Activated naive CD8-positive, alpha-beta T cell treated with anti-CD3 and anti-CD28 coated beads, Interleukin-2, amount 10 ng/mL, durations not matched to agents 7 days and 5 days (primary cell): ENCODE results near the gene B3GALT4. TPM values are rescaled to one million over a fixed set of nuclear protein-coding genes. Genes with fewer than 3 reads are reported as not detected.

ENCODE experiments used
- ATAC-seq: fragments of 150-1000 bp; cut with Tn5 transposase; one replicate; pipeline ENCODE4 v1.10.0; 2021; ENCODE audit warnings: low read depth, moderate library complexity
- POLR2A ChIA-PET: fragments of 350-600 bp; sonication (Branson Sonifier 250); formaldehyde crosslinking; loops from one replicate; lab custom pipeline; 2021; ENCODE audit warnings: antibody characterized with exemption; lab: Charles Lee
- DNase-seq: peaks from one replicate; pipeline ENCODE4 v3.0.0; 2021
- H3K27ac Mint-ChIP-seq: one replicate; pipeline ENCODE4 v1.8.0; 2022; ENCODE audit warnings: mild to moderate bottlenecking, mixed read lengths
- H3K27me3 Mint-ChIP-seq: one replicate; pipeline ENCODE4 v1.8.0; 2022; ENCODE audit warnings: mild to moderate bottlenecking, moderate library complexity, mixed read lengths
- H3K36me3 Mint-ChIP-seq: one replicate; pipeline ENCODE4 v1.8.0; 2021; ENCODE audit warnings: mild to moderate bottlenecking, mixed read lengths
- H3K4me1 Mint-ChIP-seq: one replicate; pipeline ENCODE4 v1.8.0; 2021; ENCODE audit warnings: mixed read lengths
- H3K4me3 Mint-ChIP-seq: one replicate; pipeline ENCODE4 v1.8.0; 2022; ENCODE audit warnings: mild to moderate bottlenecking, moderate library complexity, mixed read lengths
- H3K9me3 Mint-ChIP-seq: one replicate; pipeline ENCODE4 v1.8.0; 2021; ENCODE audit warnings: mixed read lengths
- total RNA-seq, 2 experiments: library from RNA; stranded (reverse); gene quantifications; one replicate each; pipeline ENCODE4 v1.2.3, GENCODE V29; 2021

B3GALT4 gene
- total RNA-seq, 2 experiments from 2014 or later = 32.0 to 35.4 TPM

GRCh38 chr6:33315793-33316602, 39.1 kb downstream of the B3GALT4 start:
- POLR2A ChIA-PET = interaction anchor here (1.1 to 4.0 kb wide), 3 partner anchors 18 to 108 kb away, joined by 3 to 67 read pairs (median 23); partner anchors contain the start of genes RGL2 and RING1
- DNase-seq = no peak
- peak overlapping the region; percentile 98 for H3K4me3 Mint-ChIP-seq

GRCh38 chr6:33316603-33317418, 39.9 kb downstream of the B3GALT4 start:
- no peaks in the 10 kb centered on the region for H3K27me3 Mint-ChIP-seq
- peak overlapping the region; percentile 100 for H3K4me3 Mint-ChIP-seq
- no peaks in the 10 kb centered on the region for H3K9me3 Mint-ChIP-seq
- peak overlapping the region; percentile 71 for H3K27ac Mint-ChIP-seq
- peaks cover 56% of the 10 kb centered on the region for H3K4me1 Mint-ChIP-seq
- peaks cover 54% of the 10 kb centered on the region for H3K36me3 Mint-ChIP-seq
- POLR2A ChIA-PET = interaction anchor here (0.7 to 4.0 kb wide), 12 partner anchors 8 to 472 kb away, joined by 3 to 67 read pairs (median 6); partner anchors contain the start of genes B3GALT4, CUTA, PFDN6 and RGL2
- no peak for DNase-seq
- ATAC-seq = no peak

More at GRCh38 chr6:33315793-33316602, 39.1 kb downstream of the B3GALT4 start:
- peaks cover 52% of the 10 kb centered on the region for H3K36me3 Mint-ChIP-seq
- no peaks in the 10 kb centered on the region for H3K9me3 Mint-ChIP-seq
- H3K27ac Mint-ChIP-seq = peak overlapping the region; percentile 65
- peaks cover 56% of the 10 kb centered on the region for H3K4me1 Mint-ChIP-seq
- ATAC-seq = no peak
- H3K27me3 Mint-ChIP-seq = no peaks in the 10 kb centered on the region

- no peaks in the 10 kb centered on the region for H3K27me3 Mint-ChIP-seq
- no peak for DNase-seq
Observed at GRCh38 chr6:33317419-33317668, 40.4 kb downstream of the B3GALT4 start.

GRCh38 chr6:33317669-33318425, 40.9 kb downstream of the B3GALT4 start, which contains the start of gene ZBTB22:
Gene ZBTB22 (minus strand): TSS chr6:33317744. CDS start chr6:33316916, 828 bp downstream.
- ATAC-seq = peak; percentile 69
- Mint-ChIP-seq H3K4me1 (peaks cover 54% of the 10 kb centered on the region), H3K9me3 (no peaks in the 10 kb centered on the region), H3K27me3 (no peaks in the 10 kb centered on the region), H3K36me3 (peaks cover 53% of the 10 kb centered on the region), H3K4me3 (peak within 1 kb of the TSS; percentile 100), H3K27ac (peak within 1 kb of the TSS; percentile 98)
- POLR2A ChIA-PET = interaction anchor here (0.7 to 4.0 kb wide), 21 partner anchors 9 to 473 kb away, joined by 3 to 67 read pairs (median 5); partner anchors contain the start of genes B3GALT4, CUTA, PFDN6 and RGL2
- peak; percentile 94 for DNase-seq

More at GRCh38 chr6:33317419-33317668, 40.4 kb downstream of the B3GALT4 start:
- ATAC-seq = no peak
- peak overlapping the region; percentile 71 for H3K27ac Mint-ChIP-seq
- POLR2A ChIA-PET = interaction anchor here (0.7 to 4.0 kb wide), 18 partner anchors 9 to 472 kb away, joined by 3 to 67 read pairs (median 6); partner anchors contain the start of genes B3GALT4, CUTA, PFDN6 and RGL2
- H3K36me3 Mint-ChIP-seq = peaks cover 54% of the 10 kb centered on the region
- peak overlapping the region; percentile 100 for H3K4me3 Mint-ChIP-seq
- no peaks in the 10 kb centered on the region for H3K9me3 Mint-ChIP-seq
- peaks cover 57% of the 10 kb centered on the region for H3K4me1 Mint-ChIP-seq

GRCh38 chr6:33318426-33319073, 41.6 kb downstream of the B3GALT4 start:
- Mint-ChIP-seq H3K27me3 (no peaks in the 10 kb centered on the region), H3K9me3 (no peaks in the 10 kb centered on the region), H3K4me3 (peak overlapping the region; percentile 100), H3K36me3 (peaks cover 49% of the 10 kb centered on the region), H3K27ac (peak overlapping the region; percentile 98), H3K4me1 (peaks cover 54% of the 10 kb centered on the region)
- no peak for ATAC-seq
- POLR2A ChIA-PET = interaction anchor here (0.7 to 4.0 kb wide), 15 partner anchors 8 to 350 kb away, joined by 3 to 67 read pairs (median 5); partner anchors contain the start of genes B3GALT4, CUTA, RGL2 and SYNGAP1
- DNase-seq = no peak

GRCh38 chr6:33319939-33320314, 43.0 kb downstream of the B3GALT4 start:
- POLR2A ChIA-PET = interaction anchor here (4.0 kb wide), 1 partner anchor 25 kb away, joined by 67 read pairs; no protein-coding TSS in a partner anchor
- Mint-ChIP-seq H3K36me3 (peaks cover 45% of the 10 kb centered on the region), H3K27me3 (no peaks in the 10 kb centered on the region), H3K4me1 (peaks cover 51% of the 10 kb centered on the region), H3K4me3 (peak overlapping the region; percentile 100), H3K27ac (peak overlapping the region; percentile 67), H3K9me3 (no peaks in the 10 kb centered on the region)
- no peak for DNase-seq
- no peak for ATAC-seq

- Mint-ChIP-seq H3K4me3 (peak overlapping the region; percentile 100), H3K27me3 (no peaks in the 10 kb centered on the region), H3K27ac (peak overlapping the region; percentile 100), H3K9me3 (no peaks in the 10 kb centered on the region), H3K36me3 (peaks cover 45% of the 10 kb centered on the region), H3K4me1 (peaks cover 51% of the 10 kb centered on the region)
- POLR2A ChIA-PET = no interaction called here
- DNase-seq (no peak), ATAC-seq (no peak)
Observed at GRCh38 chr6:33320315-33321181, 43.6 kb downstream of the B3GALT4 start.

GRCh38 chr6:33321227-33321626, 44.3 kb downstream of the B3GALT4 start:
- ATAC-seq = no peak
- DNase-seq = no peak
- Mint-ChIP-seq H3K9me3 (no peaks in the 10 kb centered on the region), H3K4me3 (peak overlapping the region; percentile 100), H3K27me3 (no peaks in the 10 kb centered on the region), H3K4me1 (peaks cover 50% of the 10 kb centered on the region), H3K36me3 (peaks cover 44% of the 10 kb centered on the region), H3K27ac (peak overlapping the region; percentile 100)
- POLR2A ChIA-PET = no interaction called here

GRCh38 chr6:33323623-33323948, 46.7 kb downstream of the B3GALT4 start:
- H3K36me3 Mint-ChIP-seq = peaks cover 34% of the 10 kb centered on the region
- peak overlapping the region; percentile 100 for H3K4me3 Mint-ChIP-seq
- ATAC-seq (no peak), DNase-seq (peak; percentile 53)
- POLR2A ChIA-PET = interaction anchor here (0.5 to 1.8 kb wide), 3 partner anchors 34 to 228 kb away, joined by 3 to 4 read pairs (median 3); partner anchors contain the start of genes PFDN6 and WDR46
- H3K9me3 Mint-ChIP-seq = no peaks in the 10 kb centered on the region
- peaks cover 35% of the 10 kb centered on the region for H3K4me1 Mint-ChIP-seq
- no peaks in the 10 kb centered on the region for H3K27me3 Mint-ChIP-seq
- H3K27ac Mint-ChIP-seq = peak overlapping the region; percentile 100

- H3K27me3 Mint-ChIP-seq = no peaks in the 10 kb centered on the region
- H3K4me3 Mint-ChIP-seq = peak overlapping the region; percentile 100
- POLR2A ChIA-PET = interaction anchor here (0.7 to 1.8 kb wide), 2 partner anchors 35 to 75 kb away, joined by 3 to 4 read pairs; partner anchors contain the start of genes PFDN6 and WDR46
- H3K9me3 Mint-ChIP-seq = no peaks in the 10 kb centered on the region
- peaks cover 30% of the 10 kb centered on the region for H3K36me3 Mint-ChIP-seq
- DNase-seq = no peak
- H3K4me1 Mint-ChIP-seq = peaks cover 30% of the 10 kb centered on the region
- peak overlapping the region; percentile 100 for H3K27ac Mint-ChIP-seq
- ATAC-seq = no peak
Observed at GRCh38 chr6:33324125-33324524, 47.2 kb downstream of the B3GALT4 start.
